Neural cell (in vitro differentiated cells): Measurements from ENCODE around the gene RALA.

Experiments
- EZH2 ChIP-seq: fragments of 200-600, 300-800 bp; shearing (Covaris generic), sonication (generic); IDR thresholded peaks from 2 replicates; pipeline ENCODE4 v1.6.1; 2014; ENCODE audit warnings: antibody characterized with exemption, low read length, borderline replicate concordance, mild to moderate bottlenecking; ENCODE audit not compliant: insufficient read depth, poor library complexity, severe bottlenecking
- TF ChIP-seq, protein P1 (sequence below): fragments of 450-650 bp; IDR thresholded peaks from 2 replicates; pipeline ENCODE4 v1.5.1; 2014; ENCODE audit warnings: antibody characterized with exemption, mild to moderate bottlenecking, moderate library complexity; ENCODE audit not compliant: poor library complexity, severe bottlenecking

DNA sequence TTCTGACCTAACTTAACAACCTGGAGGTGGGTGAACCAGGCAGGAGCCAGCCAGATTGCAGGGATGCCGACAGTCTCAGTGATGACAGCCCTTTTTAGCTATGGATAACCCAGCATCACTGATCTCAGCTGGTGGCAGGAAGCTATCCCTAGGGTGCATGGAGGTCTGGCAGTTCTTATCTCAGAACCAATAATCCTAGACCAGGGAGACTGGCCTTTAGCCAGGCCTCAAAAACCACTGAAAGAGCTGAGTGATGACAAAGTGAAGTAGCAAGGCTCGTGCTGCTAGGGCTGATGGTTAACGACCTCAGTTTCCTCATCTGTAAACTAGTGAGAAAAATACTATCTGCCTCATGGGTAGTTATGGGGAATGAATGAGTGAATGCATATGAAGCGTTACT lies 112.5 kb downstream of the RALA start:
- TF ChIP-seq, protein P1, sequence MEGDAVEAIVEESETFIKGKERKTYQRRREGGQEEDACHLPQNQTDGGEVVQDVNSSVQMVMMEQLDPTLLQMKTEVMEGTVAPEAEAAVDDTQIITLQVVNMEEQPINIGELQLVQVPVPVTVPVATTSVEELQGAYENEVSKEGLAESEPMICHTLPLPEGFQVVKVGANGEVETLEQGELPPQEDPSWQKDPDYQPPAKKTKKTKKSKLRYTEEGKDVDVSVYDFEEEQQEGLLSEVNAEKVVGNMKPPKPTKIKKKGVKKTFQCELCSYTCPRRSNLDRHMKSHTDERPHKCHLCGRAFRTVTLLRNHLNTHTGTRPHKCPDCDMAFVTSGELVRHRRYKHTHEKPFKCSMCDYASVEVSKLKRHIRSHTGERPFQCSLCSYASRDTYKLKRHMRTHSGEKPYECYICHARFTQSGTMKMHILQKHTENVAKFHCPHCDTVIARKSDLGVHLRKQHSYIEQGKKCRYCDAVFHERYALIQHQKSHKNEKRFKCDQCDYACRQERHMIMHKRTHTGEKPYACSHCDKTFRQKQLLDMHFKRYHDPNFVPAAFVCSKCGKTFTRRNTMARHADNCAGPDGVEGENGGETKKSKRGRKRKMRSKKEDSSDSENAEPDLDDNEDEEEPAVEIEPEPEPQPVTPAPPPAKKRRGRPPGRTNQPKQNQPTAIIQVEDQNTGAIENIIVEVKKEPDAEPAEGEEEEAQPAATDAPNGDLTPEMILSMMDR: no peak
- no peak for TF ChIP-seq EZH2
